Endothelial cell of umbilical vein (primary cell): ENCODE results near the gene PAX3. TPM values are rescaled to one million over a fixed set of nuclear protein-coding genes. Genes with fewer than 3 reads are reported as not detected.

Source experiments
- BruUV-seq: library from RNA; stranded (reverse); fragments of 400-500 nt; replicated peaks from 2 replicates; lab custom pipeline; 2021; lab: Mats Ljungman, UMichigan
- CTCF ChIA-PET: fragments of 300-600, 350-600 bp; sonication (Branson Sonifier 250); formaldehyde crosslinking; loops from one replicate; lab custom pipeline; 2021; ENCODE audit warnings: antibody characterized with exemption, inconsistent platforms; lab: Charles Lee
- POLR2A ChIA-PET: fragments of 300-600, 350-600 bp; sonication (Branson Sonifier 250); formaldehyde crosslinking; loops from one replicate; lab custom pipeline; 2021; ENCODE audit warnings: antibody characterized with exemption, inconsistent platforms; lab: Charles Lee
- DNase-seq: peaks from one replicate; pipeline ENCODE4 v3.0.0-alpha.2; 2011; ENCODE audit warnings: low read depth, low spot score
- FAIRE-seq: peaks from 2 replicates; lab custom pipeline; 2011; peaks lifted over from hg19 to GRCh38; lab: Jason Lieb, UNC
- H2AFZ ChIP-seq: 2 replicates; pipeline ENCODE4 v1.6.0; 2012; ENCODE audit warnings: low read depth, low read length, control low read depth, inconsistent platforms
- H3K27ac ChIP-seq: 2 replicates; pipeline ENCODE4 v1.5.1; 2011; ENCODE audit warnings: low read depth, mild to moderate bottlenecking, control low read depth, low read length, moderate library complexity; ENCODE audit not compliant: insufficient read depth
- H3K27me3 ChIP-seq, 2 experiments: 2 replicates each; pipeline versions ENCODE4 v1.6.0 to v1.6.1; 2011; ENCODE audit warnings: low read length in 2 of 2, mixed read lengths in 1 of 2; ENCODE audit not compliant: control insufficient read depth in 2 of 2, insufficient read depth in 2 of 2
- H3K36me3 ChIP-seq, 2 experiments: 2 replicates in 1 of 2; 3 replicates in 1 of 2; pipeline ENCODE4 v1.5.1; 2011; ENCODE audit warnings: low read length in 2 of 2, mild to moderate bottlenecking in 1 of 2, moderate library complexity in 1 of 2; ENCODE audit not compliant: control insufficient read depth in 2 of 2, insufficient read depth in 2 of 2; ENCODE audit errors: extremely low read depth in 1 of 2
- H3K4me1 ChIP-seq: 3 replicates; pipeline ENCODE4 v1.5.1; 2011; ENCODE audit warnings: mild to moderate bottlenecking, low read length; ENCODE audit not compliant: control insufficient read depth, insufficient read depth; ENCODE audit errors: extremely low read depth
- H3K4me2 ChIP-seq: 2 replicates; pipeline ENCODE4 v1.6.1; 2011; ENCODE audit warnings: low read length, control low read depth, mixed read lengths; ENCODE audit not compliant: insufficient read depth
- H3K4me3 ChIP-seq, 3 experiments: fragments of 200-600 bp in 1 of 3; sonication (generic), shearing (Covaris generic) in 1 of 3; replicated peaks in 1 of 3; 2 replicates each; pipeline ENCODE4 v1.5.1; 2011 to 2016; ENCODE audit warnings: control low read depth in 3 of 3, low read length in 3 of 3, mild to moderate bottlenecking in 2 of 3, inconsistent platforms in 1 of 3, low read depth in 1 of 3, moderate library complexity in 1 of 3; ENCODE audit not compliant: insufficient read depth in 1 of 3
- H3K79me2 ChIP-seq: 2 replicates; pipeline ENCODE4 v1.6.0; 2012; ENCODE audit warnings: low read length, inconsistent platforms; ENCODE audit not compliant: control insufficient read depth, insufficient read depth
- H3K9ac ChIP-seq: replicated peaks from 2 replicates; pipeline ENCODE3; 2011; ENCODE audit warnings: low read length, control low read depth; ENCODE audit not compliant: insufficient read depth; ENCODE audit errors: extremely low read depth
- H3K9me1 ChIP-seq: replicated peaks from 3 replicates; pipeline ENCODE4 v1.6.0; 2011; ENCODE audit warnings: mild to moderate bottlenecking, low read length; ENCODE audit not compliant: control insufficient read depth, insufficient read depth; ENCODE audit errors: extremely low read depth
- H3K9me3 ChIP-seq: replicated peaks from 2 replicates; pipeline ENCODE4 v1.5.1; 2012; ENCODE audit warnings: low read length, inconsistent platforms; ENCODE audit not compliant: control insufficient read depth, insufficient read depth
- H4K20me1 ChIP-seq: replicated peaks from 2 replicates; pipeline ENCODE3; 2011; ENCODE audit warnings: mild to moderate bottlenecking, low read length; ENCODE audit not compliant: control insufficient read depth, insufficient read depth; ENCODE audit errors: extremely low read depth
- EZH2 ChIP-seq: IDR thresholded peaks from 2 replicates; pipeline ENCODE4 v1.6.1; 2012; ENCODE audit warnings: borderline replicate concordance, low read depth, mild to moderate bottlenecking, moderate library complexity, low read length, inconsistent platforms; ENCODE audit not compliant: severe bottlenecking
- FOS ChIP-seq: IDR thresholded peaks from 2 replicates; pipeline ENCODE4 v1.6.1; 2011; ENCODE audit warnings: mild to moderate bottlenecking, low read length, moderate library complexity, borderline replicate concordance; ENCODE audit not compliant: insufficient read depth
- GATA2 ChIP-seq: IDR thresholded peaks from 2 replicates; pipeline ENCODE4 v1.7.0; 2011; ENCODE audit warnings: low read depth, mild to moderate bottlenecking, moderate library complexity, mixed read lengths, low read length; ENCODE audit not compliant: insufficient read length, insufficient read depth
- JUN ChIP-seq: IDR thresholded peaks from 2 replicates; pipeline ENCODE4 v1.6.1; 2011; ENCODE audit warnings: borderline replicate concordance, low read depth; ENCODE audit not compliant: insufficient read length, insufficient read depth
- MYC ChIP-seq: IDR thresholded peaks from one replicate; pipeline ENCODE4 v1.6.1; 2011; ENCODE audit warnings: mild to moderate bottlenecking, low read depth, low read length
- POLR2A ChIP-seq: IDR thresholded peaks from 2 replicates; pipeline ENCODE4 v1.6.1; 2012; ENCODE audit warnings: low read depth, mild to moderate bottlenecking, control low read depth, low read length
- POLR2AphosphoS5 ChIP-seq: IDR thresholded peaks from 2 replicates; pipeline ENCODE4 v1.6.1; 2012; ENCODE audit warnings: low read depth, mild to moderate bottlenecking, control low read depth, low read length, moderate library complexity; ENCODE audit not compliant: insufficient read depth
- dilution Hi-C: fragments of 300-500 bp; cut with MboI; formaldehyde crosslinking; loops from one replicate; pipeline ENCODE4 v1.15.0; 2019; ENCODE audit warnings: low sequenced_read_pairs; ENCODE audit not compliant: extremely low pct_ligation_motif_present
- intact Hi-C: fragments of 100-400 bp; cut with micrococcal nuclease; formaldehyde crosslinking; loops from one replicate; pipeline ENCODE4 v1.10.0; 2022
- polyA plus RNA-seq, 4 experiments: library from polyadenylated mRNA; depleted of rRNA in 3 of 4; stranded (reverse) in 3 of 4; unstranded in 1 of 4; fragments of >200 nt; gene quantifications; 2 replicates each; pipeline versions ENCODE4 v1.2.1 to v1.2.3, GENCODE V29; 2011 to 2012; ENCODE audit warnings: missing spikeins in 1 of 4
- total RNA-seq: library from RNA; stranded (reverse); gene quantifications from 2 replicates; pipeline ENCODE4 v1.2.3, GENCODE V29; 2021
- TF ChIP-seq, protein P1 (sequence below): IDR thresholded peaks from 2 replicates; pipeline ENCODE4 v1.6.1; 2011; ENCODE audit not compliant: insufficient read depth, insufficient read length
- TF ChIP-seq, protein P2 (sequence below), 2 donors: IDR thresholded peaks; 1 replicate in 1 of 2; 2 replicates in 1 of 2; pipeline ENCODE4 v1.5.1; 2011; ENCODE audit warnings: low read length in 2 of 2, mild to moderate bottlenecking in 2 of 2, moderate library complexity in 2 of 2, control low read depth in 1 of 2, inconsistent platforms in 1 of 2, low read depth in 1 of 2; ENCODE audit not compliant: insufficient read depth in 1 of 2; ENCODE audit errors: extremely low read depth in 1 of 2

PAX3 gene
- total and polyA plus RNA-seq, 2 donors (not counting 3 experiments of a cell fraction or from before 2014, with no cell fraction given): not detected

- H3K4me2 ChIP-seq: no peak overlapping the region
- intact Hi-C loops (loop anchor here (10.0 kb wide), 1 partner anchor 795 kb away; no protein-coding TSS in a partner anchor), dilution Hi-C loops (no loop called here)
- peaks cover 4% of the 10 kb centered on the region for H3K4me1 ChIP-seq
- H4K20me1 ChIP-seq: no peaks in the 10 kb centered on the region
- BruUV-seq: no TSS peak
- peaks cover 98 to 100% of the 10 kb centered on the region in 2 experiments for H3K27me3 ChIP-seq
- H3K9ac ChIP-seq: no peak overlapping the region
- H3K4me3 ChIP-seq: no peak overlapping the region
- no peaks in the 10 kb centered on the region for H3K36me3 ChIP-seq
- no peak overlapping the region for H2AFZ ChIP-seq
- no peaks in the 10 kb centered on the region for H3K9me1 ChIP-seq
- DNase-seq (no peak), FAIRE-seq (no peak)
- no peak for TF ChIP-seq EZH2
- no peak for TF ChIP-seq POLR2A
- no peak for TF ChIP-seq JUN
- TF ChIP-seq FOS: no peak
- no peak for TF ChIP-seq MYC
- TF ChIP-seq, protein P1, sequence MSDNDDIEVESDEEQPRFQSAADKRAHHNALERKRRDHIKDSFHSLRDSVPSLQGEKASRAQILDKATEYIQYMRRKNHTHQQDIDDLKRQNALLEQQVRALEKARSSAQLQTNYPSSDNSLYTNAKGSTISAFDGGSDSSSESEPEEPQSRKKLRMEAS: no peak
- no peak for TF ChIP-seq GATA2
- TF ChIP-seq, protein P2, sequence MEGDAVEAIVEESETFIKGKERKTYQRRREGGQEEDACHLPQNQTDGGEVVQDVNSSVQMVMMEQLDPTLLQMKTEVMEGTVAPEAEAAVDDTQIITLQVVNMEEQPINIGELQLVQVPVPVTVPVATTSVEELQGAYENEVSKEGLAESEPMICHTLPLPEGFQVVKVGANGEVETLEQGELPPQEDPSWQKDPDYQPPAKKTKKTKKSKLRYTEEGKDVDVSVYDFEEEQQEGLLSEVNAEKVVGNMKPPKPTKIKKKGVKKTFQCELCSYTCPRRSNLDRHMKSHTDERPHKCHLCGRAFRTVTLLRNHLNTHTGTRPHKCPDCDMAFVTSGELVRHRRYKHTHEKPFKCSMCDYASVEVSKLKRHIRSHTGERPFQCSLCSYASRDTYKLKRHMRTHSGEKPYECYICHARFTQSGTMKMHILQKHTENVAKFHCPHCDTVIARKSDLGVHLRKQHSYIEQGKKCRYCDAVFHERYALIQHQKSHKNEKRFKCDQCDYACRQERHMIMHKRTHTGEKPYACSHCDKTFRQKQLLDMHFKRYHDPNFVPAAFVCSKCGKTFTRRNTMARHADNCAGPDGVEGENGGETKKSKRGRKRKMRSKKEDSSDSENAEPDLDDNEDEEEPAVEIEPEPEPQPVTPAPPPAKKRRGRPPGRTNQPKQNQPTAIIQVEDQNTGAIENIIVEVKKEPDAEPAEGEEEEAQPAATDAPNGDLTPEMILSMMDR (IDR thresholded peaks at IDR 0.05; ENCODE audit: extremely low read depth in 1 of 2, insufficient read depth in 1 of 2, low read depth in 1 of 2, low read length in 2 of 2): no peak
- no peak for TF ChIP-seq POLR2AphosphoS5
- no peaks in the 10 kb centered on the region for H3K79me2 ChIP-seq
- POLR2A ChIA-PET: no interaction called here
- H3K9me3 ChIP-seq: no peaks in the 10 kb centered on the region
- CTCF ChIA-PET: interaction anchor here (1.0 kb wide), 1 partner anchor 18 kb away, joined by 4 read pairs; no protein-coding TSS in a partner anchor
- H3K27ac ChIP-seq: no peak overlapping the region
These were observed 1.3 kb upstream of the PAX3 start for GRCh38 chr2:222299906-222300725.
